Measurements from ENCODE around the gene KIF17. TPM values are rescaled to one million over a fixed set of nuclear protein-coding genes. Genes with fewer than 3 reads are reported as not detected.

The KIF17 gene
- total and polyA plus RNA-seq, 2 of the 8 experiments (the other 6 are each of a cell fraction or from before 2014, with no cell fraction given) = 6.9 to 10.4 TPM

GRCh38 chr1:20661207-20662109 lies 56.3 kb downstream of the KIF17 start, which contains the start of gene DDOST (continued):
- TF ChIP-seq TCF12 (IDR thresholded peaks at IDR 0.05; ENCODE audit: low read depth, low read length) = no peak
- TF ChIP-seq NANOG (IDR thresholded peaks at IDR 0.05; ENCODE audit: insufficient read depth, low read depth, low read length, poor library complexity, severe bottlenecking) = peak; percentile 86
- peak; percentile 45 for TF ChIP-seq KDM4A (IDR thresholded peaks at IDR 0.05; ENCODE audit: low read depth, low read length, severe bottlenecking)
- peak; percentile 50 for TF ChIP-seq TAF7 (optimal IDR thresholded peaks at IDR 0.05; ENCODE audit: borderline replicate concordance, low read depth, low read length)
- peak in 1 of 2 experiments; percentile 86; a peak in 3 of 4 replicates for TF ChIP-seq SIN3A (conservative IDR thresholded peaks at IDR 0.05 in 1 of 2, IDR thresholded peaks at IDR 0.05 in 1 of 2; ENCODE audit: low read depth in 1 of 2, low read length in 2 of 2)
- no peak for TF ChIP-seq SRF (IDR thresholded peaks at IDR 0.05; ENCODE audit: low read depth, low read length)
- TF ChIP-seq ZNF274 (IDR thresholded peaks at IDR 0.05; ENCODE audit: borderline replicate concordance, extremely low read depth, low read length) = no peak
- no peak for TF ChIP-seq CEBPB (IDR thresholded peaks at IDR 0.05; ENCODE audit: low read depth, low read length)
- no peak for TF ChIP-seq BRCA1 (IDR thresholded peaks at IDR 0.05; ENCODE audit: low read depth, low read length)
- no peak for TF ChIP-seq NRF1 (IDR thresholded peaks at IDR 0.05; ENCODE audit: low read depth, low read length)
- no peak for TF ChIP-seq HDAC2 (IDR thresholded peaks at IDR 0.05; ENCODE audit: borderline replicate concordance in 1 of 2, low read depth in 2 of 2, low read length in 2 of 2)
- no peak for TF ChIP-seq RXRA (IDR thresholded peaks at IDR 0.05; ENCODE audit: insufficient read depth, low read depth, low read length)
- peak; percentile 24; the same call in 1 of the 2 replicates for TF ChIP-seq CREB1 (IDR thresholded peaks at IDR 0.05)
- TF ChIP-seq RAD21 (IDR thresholded peaks at IDR 0.05 in 1 of 2, conservative IDR thresholded peaks at IDR 0.05 in 1 of 2; ENCODE audit: low read depth in 2 of 2, low read length in 2 of 2) = peak in 1 of 2 experiments; percentile 14; a peak in 1 of 4 replicates
- no peak for TF ChIP-seq CBX8 (IDR thresholded peaks at IDR 0.05; ENCODE audit: borderline replicate concordance, low read depth, low read length)
- peak; percentile 64; the same call in 1 of the 2 replicates for TF ChIP-seq YY1 (IDR thresholded peaks at IDR 0.05; ENCODE audit: low read depth, low read length)
- TF ChIP-seq ATF3 (IDR thresholded peaks at IDR 0.05; ENCODE audit: insufficient read depth, low read depth, low read length) = no peak
- peak; percentile 31; the same call in 1 of the 2 replicates for TF ChIP-seq E2F6 (IDR thresholded peaks at IDR 0.05)
- TF ChIP-seq SIX5 (IDR thresholded peaks at IDR 0.05; ENCODE audit: low read depth, low read length) = no peak
- TF ChIP-seq TAF1 (IDR thresholded peaks at IDR 0.05; ENCODE audit: low read depth, low read length) = peak; percentile 66; the same call in 1 of the 2 replicates
